ENCODE data around the gene TNRC18.

The TNRC18 gene

GRCh38 chr7:5462216-5462615, 38.6 kb upstream of the TNRC18 start:
- H3K36me3 ChIP-seq (ENCODE audit: control insufficient read depth in 2 of 2, insufficient read depth in 2 of 2, low read length in 2 of 2), result no peaks in the 10 kb centered on the region

GRCh38 chr7:5458921-5459480, 35.4 kb upstream of the TNRC18 start:
- Histone ChIP-seq H3K4me3 (ENCODE audit: low read length in 2 of 2) (no peak overlapping the region), H3K9ac (ENCODE audit: low read length in 2 of 2) (no peak overlapping the region)

More at GRCh38 chr7:5462216-5462615, 38.6 kb upstream of the TNRC18 start:
- H3K27me3 ChIP-seq (ENCODE audit: control insufficient read depth in 1 of 2, insufficient read depth in 2 of 2, low read length in 2 of 2), result no peaks in the 10 kb centered on the region
- H3K9me3 ChIP-seq (ENCODE audit: control insufficient read depth in 2 of 2, low read length in 2 of 2), result no peaks in the 10 kb centered on the region
- H3K9ac ChIP-seq (ENCODE audit: low read length in 2 of 2), result no peak overlapping the region
- no peak overlapping the region for H3K27ac ChIP-seq (ENCODE audit: low read length)
- peaks cover 8% of the 10 kb centered on the region for H3K4me1 ChIP-seq (ENCODE audit: control insufficient read depth, insufficient read depth, low read length)
- H3K4me3 ChIP-seq (ENCODE audit: low read length in 2 of 2), result no peak overlapping the region

GRCh38 chr7:5457245-5457735, 33.7 kb upstream of the TNRC18 start:
- H3K27me3 ChIP-seq (ENCODE audit: control insufficient read depth in 1 of 2, insufficient read depth in 2 of 2, low read length in 2 of 2), result no peaks in the 10 kb centered on the region
- peak overlapping the region; percentile 18 for H3K27ac ChIP-seq (ENCODE audit: low read length)
- H3K36me3 ChIP-seq (ENCODE audit: control insufficient read depth in 2 of 2, insufficient read depth in 2 of 2, low read length in 2 of 2), result no peaks in the 10 kb centered on the region
- H3K9me3 ChIP-seq (ENCODE audit: control insufficient read depth in 2 of 2, low read length in 2 of 2), result no peaks in the 10 kb centered on the region
- H3K4me3 ChIP-seq (ENCODE audit: low read length in 2 of 2), result no peak overlapping the region
- peak overlapping the region; percentile 7 to 42 for H3K9ac ChIP-seq (ENCODE audit: low read length in 2 of 2)
- peaks cover 13% of the 10 kb centered on the region for H3K4me1 ChIP-seq (ENCODE audit: control insufficient read depth, insufficient read depth, low read length)

More at GRCh38 chr7:5458921-5459480, 35.4 kb upstream of the TNRC18 start:
- Histone ChIP-seq H3K9me3 (ENCODE audit: control insufficient read depth in 2 of 2, low read length in 2 of 2) (no peaks in the 10 kb centered on the region), H3K36me3 (ENCODE audit: control insufficient read depth in 2 of 2, insufficient read depth in 2 of 2, low read length in 2 of 2) (no peaks in the 10 kb centered on the region), H3K27me3 (ENCODE audit: control insufficient read depth in 1 of 2, insufficient read depth in 2 of 2, low read length in 2 of 2) (no peaks in the 10 kb centered on the region), H3K4me1 (ENCODE audit: control insufficient read depth, insufficient read depth, low read length) (peaks cover 8% of the 10 kb centered on the region), H3K27ac (ENCODE audit: low read length) (no peak overlapping the region)

GRCh38 chr7:5456409-5456808, 32.8 kb upstream of the TNRC18 start:
- Histone ChIP-seq H3K4me3 (ENCODE audit: low read length in 2 of 2) (no peak overlapping the region), H3K36me3 (ENCODE audit: control insufficient read depth in 2 of 2, insufficient read depth in 2 of 2, low read length in 2 of 2) (no peaks in the 10 kb centered on the region), H3K27me3 (ENCODE audit: control insufficient read depth in 1 of 2, insufficient read depth in 2 of 2, low read length in 2 of 2) (no peaks in the 10 kb centered on the region), H3K27ac (ENCODE audit: low read length) (no peak overlapping the region), H3K9me3 (ENCODE audit: control insufficient read depth in 2 of 2, low read length in 2 of 2) (no peaks in the 10 kb centered on the region), H3K4me1 (ENCODE audit: control insufficient read depth, insufficient read depth, low read length) (peaks cover 15% of the 10 kb centered on the region), H3K9ac (ENCODE audit: low read length in 2 of 2) (no peak overlapping the region)

- H3K4me1 ChIP-seq (ENCODE audit: control insufficient read depth, insufficient read depth, low read length), result peaks cover 15% of the 10 kb centered on the region
- H3K4me3 ChIP-seq (ENCODE audit: low read length in 2 of 2), result no peak overlapping the region
- no peaks in the 10 kb centered on the region for H3K36me3 ChIP-seq (ENCODE audit: control insufficient read depth in 2 of 2, insufficient read depth in 2 of 2, low read length in 2 of 2)
- H3K27ac ChIP-seq (ENCODE audit: low read length), result no peak overlapping the region
- H3K27me3 ChIP-seq (ENCODE audit: control insufficient read depth in 1 of 2, insufficient read depth in 2 of 2, low read length in 2 of 2), result no peaks in the 10 kb centered on the region
- H3K9ac ChIP-seq (ENCODE audit: low read length in 2 of 2), result no peak overlapping the region
- H3K9me3 ChIP-seq (ENCODE audit: control insufficient read depth in 2 of 2, low read length in 2 of 2), result no peaks in the 10 kb centered on the region
Observed at GRCh38 chr7:5455581-5456219, 32.1 kb upstream of the TNRC18 start.

GRCh38 chr7:5455175-5455574, 31.5 kb upstream of the TNRC18 start:
- Histone ChIP-seq H3K9me3 (ENCODE audit: control insufficient read depth in 2 of 2, low read length in 2 of 2) (no peaks in the 10 kb centered on the region), H3K27ac (ENCODE audit: low read length) (no peak overlapping the region), H3K9ac (ENCODE audit: low read length in 2 of 2) (no peak overlapping the region), H3K4me1 (ENCODE audit: control insufficient read depth, insufficient read depth, low read length) (peaks cover 15% of the 10 kb centered on the region), H3K4me3 (ENCODE audit: low read length in 2 of 2) (no peak overlapping the region), H3K36me3 (ENCODE audit: control insufficient read depth in 2 of 2, insufficient read depth in 2 of 2, low read length in 2 of 2) (no peaks in the 10 kb centered on the region), H3K27me3 (ENCODE audit: control insufficient read depth in 1 of 2, insufficient read depth in 2 of 2, low read length in 2 of 2) (no peaks in the 10 kb centered on the region)

GRCh38 chr7:5454485-5454884, 30.9 kb upstream of the TNRC18 start:
- no peak overlapping the region for H3K9ac ChIP-seq (ENCODE audit: low read length in 2 of 2)
- peaks cover 15% of the 10 kb centered on the region for H3K4me1 ChIP-seq (ENCODE audit: control insufficient read depth, insufficient read depth, low read length)
- H3K27me3 ChIP-seq (ENCODE audit: control insufficient read depth in 1 of 2, insufficient read depth in 2 of 2, low read length in 2 of 2), result no peaks in the 10 kb centered on the region
- H3K27ac ChIP-seq (ENCODE audit: low read length), result no peak overlapping the region
- no peaks in the 10 kb centered on the region for H3K9me3 ChIP-seq (ENCODE audit: control insufficient read depth in 2 of 2, low read length in 2 of 2)
- no peak overlapping the region for H3K4me3 ChIP-seq (ENCODE audit: low read length in 2 of 2)
- H3K36me3 ChIP-seq (ENCODE audit: control insufficient read depth in 2 of 2, insufficient read depth in 2 of 2, low read length in 2 of 2), result no peaks in the 10 kb centered on the region

GRCh38 chr7:5453566-5454075, 30.0 kb upstream of the TNRC18 start:
- Histone ChIP-seq H3K9ac (ENCODE audit: low read length in 2 of 2) (no peak overlapping the region), H3K27ac (ENCODE audit: low read length) (no peak overlapping the region), H3K9me3 (ENCODE audit: control insufficient read depth in 2 of 2, low read length in 2 of 2) (no peaks in the 10 kb centered on the region), H3K4me3 (ENCODE audit: low read length in 2 of 2) (no peak overlapping the region), H3K36me3 (ENCODE audit: control insufficient read depth in 2 of 2, insufficient read depth in 2 of 2, low read length in 2 of 2) (no peaks in the 10 kb centered on the region), H3K27me3 (ENCODE audit: control insufficient read depth in 1 of 2, insufficient read depth in 2 of 2, low read length in 2 of 2) (no peaks in the 10 kb centered on the region), H3K4me1 (ENCODE audit: control insufficient read depth, insufficient read depth, low read length) (peaks cover 19% of the 10 kb centered on the region)

GRCh38 chr7:5452937-5453540, 29.4 kb upstream of the TNRC18 start:
- peaks cover 22% of the 10 kb centered on the region for H3K4me1 ChIP-seq (ENCODE audit: control insufficient read depth, insufficient read depth, low read length)

GRCh38 chr7:5452470-5452899, 28.9 kb upstream of the TNRC18 start:
- Histone ChIP-seq H3K27ac (ENCODE audit: low read length) (no peak overlapping the region), H3K27me3 (ENCODE audit: control insufficient read depth in 1 of 2, insufficient read depth in 2 of 2, low read length in 2 of 2) (no peaks in the 10 kb centered on the region), H3K9ac (ENCODE audit: low read length in 2 of 2) (no peak overlapping the region), H3K36me3 (ENCODE audit: control insufficient read depth in 2 of 2, insufficient read depth in 2 of 2, low read length in 2 of 2) (no peaks in the 10 kb centered on the region), H3K4me3 (ENCODE audit: low read length in 2 of 2) (no peak overlapping the region), H3K4me1 (ENCODE audit: control insufficient read depth, insufficient read depth, low read length) (peaks cover 17% of the 10 kb centered on the region), H3K9me3 (ENCODE audit: control insufficient read depth in 2 of 2, low read length in 2 of 2) (no peaks in the 10 kb centered on the region)

More at GRCh38 chr7:5452937-5453540, 29.4 kb upstream of the TNRC18 start:
- Histone ChIP-seq H3K9me3 (ENCODE audit: control insufficient read depth in 2 of 2, low read length in 2 of 2) (no peaks in the 10 kb centered on the region), H3K27me3 (ENCODE audit: control insufficient read depth in 1 of 2, insufficient read depth in 2 of 2, low read length in 2 of 2) (no peaks in the 10 kb centered on the region), H3K9ac (ENCODE audit: low read length in 2 of 2) (no peak overlapping the region), H3K36me3 (ENCODE audit: control insufficient read depth in 2 of 2, insufficient read depth in 2 of 2, low read length in 2 of 2) (no peaks in the 10 kb centered on the region), H3K27ac (ENCODE audit: low read length) (no peak overlapping the region), H3K4me3 (ENCODE audit: low read length in 2 of 2) (no peak overlapping the region)
